ENCODE measurements around the gene RNF213.

The RNF213 gene

DNA sequence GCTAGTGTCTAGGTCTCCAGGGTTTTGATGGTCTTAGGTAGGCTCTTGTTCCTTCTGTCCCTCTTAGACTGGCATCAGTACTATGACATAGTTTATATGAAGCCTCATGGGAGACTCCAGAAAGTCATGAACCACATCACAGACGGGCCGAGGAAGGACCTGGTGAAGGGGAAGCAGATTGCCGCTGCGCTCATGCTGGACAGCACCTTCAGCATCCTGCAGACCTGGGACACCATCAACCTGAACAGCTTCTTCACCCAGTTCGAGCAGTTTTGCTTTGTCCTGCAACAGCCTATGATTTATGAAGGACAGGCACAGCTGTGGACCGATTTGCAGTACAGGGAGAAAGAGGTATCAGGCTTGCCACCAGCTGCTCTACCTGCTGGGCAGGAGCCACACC lies 34.0 kb downstream of the RNF213 start:
- Histone ChIP-seq H2BK120ac (ENCODE audit: low read depth, low read length) (no peak overlapping the region), H2BK15ac (ENCODE audit: low read depth, poor library complexity, severe bottlenecking) (no peak overlapping the region), H2BK5ac (ENCODE audit: low read depth, low read length, poor library complexity, severe bottlenecking) (no peak overlapping the region), H2AFZ (ENCODE audit: low read depth, low read length) (no peak overlapping the region), H4K8ac (ENCODE audit: low read length) (no peak overlapping the region), H2AK5ac (ENCODE audit: low read length, severe bottlenecking) (no peak overlapping the region), H3K9me3 (ENCODE audit: control insufficient read depth, low read length) (no peaks in the 10 kb centered on the region), H3K27me3 (ENCODE audit: control insufficient read depth in 1 of 2, insufficient read depth in 1 of 2, low read length in 2 of 2) (no peaks in the 10 kb centered on the region), H3K4me2 (ENCODE audit: low read length, poor library complexity, severe bottlenecking) (no peak overlapping the region), H3K27ac (ENCODE audit: low read length, poor library complexity, severe bottlenecking) (no peak overlapping the region), H4K91ac (ENCODE audit: low read length) (no peak overlapping the region), H3K14ac (ENCODE audit: low read length in 2 of 2) (no peak overlapping the region), H3K9ac (ENCODE audit: low read length) (no peak overlapping the region), H3K4me3 (ENCODE audit: insufficient read depth in 1 of 2, low read depth in 1 of 2, low read length in 2 of 2) (no peak overlapping the region), H3K23ac (ENCODE audit: low read length in 2 of 2) (no peak overlapping the region), H3K4me1 (ENCODE audit: control insufficient read depth, insufficient read depth, low read depth, low read length) (no peaks in the 10 kb centered on the region), H3K79me1 (replicated peaks; ENCODE audit: low read length, poor library complexity, severe bottlenecking) (peaks cover 2% of the 10 kb centered on the region), H3K18ac (ENCODE audit: low read depth in 1 of 2, low read length in 2 of 2) (no peak overlapping the region), H3K4ac (ENCODE audit: low read depth in 1 of 2, low read length in 2 of 2) (no peak overlapping the region), H2BK12ac (ENCODE audit: low read length in 2 of 2) (no peak overlapping the region), H3K36me3 (ENCODE audit: control insufficient read depth in 1 of 2, insufficient read depth in 2 of 2, low read depth in 1 of 2, low read length in 2 of 2) (peaks cover 76 to 90% of the 10 kb centered on the region in 2 experiments)
- DNase-seq: no peak
- WGBS: 91% methylated on average over 6 of the region's 6 CpGs

DNA sequence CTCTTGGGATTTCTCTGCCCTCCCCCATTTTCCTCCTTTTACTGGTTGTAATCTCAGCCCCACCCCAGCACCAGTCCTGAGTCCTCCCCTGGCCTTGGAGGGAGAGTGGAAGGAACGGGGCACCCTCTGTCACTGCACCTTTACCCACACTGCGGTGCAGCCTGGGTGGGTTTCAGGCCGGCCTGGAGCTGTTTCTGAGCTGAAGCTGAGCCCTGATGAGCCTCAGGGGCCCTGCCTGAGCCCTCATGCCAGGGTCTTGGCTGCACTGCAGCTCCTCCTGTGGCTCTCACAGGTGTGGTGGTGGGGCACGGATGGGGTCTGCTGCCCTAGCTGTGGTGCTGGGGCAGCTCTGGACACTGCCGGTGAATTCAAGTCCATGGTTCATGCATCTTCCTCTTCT lies 34.5 kb downstream of the RNF213 start:
- WGBS: 100% methylated on average over 5 of the region's 5 CpGs
- H2BK12ac ChIP-seq (ENCODE audit: low read length in 2 of 2): no peak overlapping the region
- no peak overlapping the region for H3K27ac ChIP-seq (ENCODE audit: low read length, poor library complexity, severe bottlenecking)
- H3K27me3 ChIP-seq (ENCODE audit: control insufficient read depth in 1 of 2, insufficient read depth in 1 of 2, low read length in 2 of 2): no peaks in the 10 kb centered on the region
- no peak overlapping the region for H2AK5ac ChIP-seq (ENCODE audit: low read length, severe bottlenecking)
- H3K23ac ChIP-seq (ENCODE audit: low read length in 2 of 2): no peak overlapping the region
- H4K91ac ChIP-seq (ENCODE audit: low read length): no peak overlapping the region
- no peak overlapping the region for H3K4me3 ChIP-seq (ENCODE audit: insufficient read depth in 1 of 2, low read depth in 1 of 2, low read length in 2 of 2)
- no peak overlapping the region for H2BK15ac ChIP-seq (ENCODE audit: low read depth, poor library complexity, severe bottlenecking)
- H3K79me1 ChIP-seq (replicated peaks; ENCODE audit: low read length, poor library complexity, severe bottlenecking): peaks cover 2% of the 10 kb centered on the region
- H3K4me2 ChIP-seq (ENCODE audit: low read length, poor library complexity, severe bottlenecking): no peak overlapping the region
- no peak overlapping the region for H3K4ac ChIP-seq (ENCODE audit: low read depth in 1 of 2, low read length in 2 of 2)
- H3K9me3 ChIP-seq (ENCODE audit: control insufficient read depth, low read length): no peaks in the 10 kb centered on the region
- no peak overlapping the region for H2AFZ ChIP-seq (ENCODE audit: low read depth, low read length)
- H3K18ac ChIP-seq (ENCODE audit: low read depth in 1 of 2, low read length in 2 of 2): peak overlapping the region in 1 of 2 experiments; percentile 41
- H3K4me1 ChIP-seq (ENCODE audit: control insufficient read depth, insufficient read depth, low read depth, low read length): no peaks in the 10 kb centered on the region
- H4K8ac ChIP-seq (ENCODE audit: low read length): no peak overlapping the region
- no peak overlapping the region for H2BK120ac ChIP-seq (ENCODE audit: low read depth, low read length)
- no peak overlapping the region for H3K14ac ChIP-seq (ENCODE audit: low read length in 2 of 2)
- H3K36me3 ChIP-seq (ENCODE audit: control insufficient read depth in 1 of 2, insufficient read depth in 2 of 2, low read depth in 1 of 2, low read length in 2 of 2): peaks cover 72 to 90% of the 10 kb centered on the region in 2 experiments
- no peak for DNase-seq
- H2BK5ac ChIP-seq (ENCODE audit: low read depth, low read length, poor library complexity, severe bottlenecking): no peak overlapping the region
- no peak overlapping the region for H3K9ac ChIP-seq (ENCODE audit: low read length)

DNA sequence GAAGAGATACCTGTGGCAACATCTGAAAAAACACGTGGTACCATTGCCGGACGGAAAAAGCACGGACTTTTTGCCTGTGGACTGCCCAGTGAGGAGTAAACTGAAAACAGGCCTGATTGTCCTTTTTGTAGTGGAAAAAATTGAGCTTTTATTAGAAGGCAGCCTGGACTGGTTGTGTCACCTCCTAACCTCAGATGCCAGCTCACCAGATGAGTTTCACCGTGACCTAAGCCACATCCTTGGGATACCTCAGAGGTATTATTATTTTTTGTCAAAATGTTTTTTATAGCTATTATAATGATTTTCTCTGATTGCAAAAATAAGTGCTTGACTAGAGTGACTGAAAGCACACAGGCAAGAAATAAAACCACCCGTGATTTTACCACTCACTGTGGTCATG lies 34.9 kb downstream of the RNF213 start:
- Histone ChIP-seq H2AK5ac (ENCODE audit: low read length, severe bottlenecking) (no peak overlapping the region), H2BK5ac (ENCODE audit: low read depth, low read length, poor library complexity, severe bottlenecking) (no peak overlapping the region), H3K14ac (ENCODE audit: low read length in 2 of 2) (no peak overlapping the region), H3K4ac (ENCODE audit: low read depth in 1 of 2, low read length in 2 of 2) (no peak overlapping the region), H3K36me3 (ENCODE audit: control insufficient read depth in 1 of 2, insufficient read depth in 2 of 2, low read depth in 1 of 2, low read length in 2 of 2) (peaks cover 72 to 90% of the 10 kb centered on the region in 2 experiments), H3K79me1 (replicated peaks; ENCODE audit: low read length, poor library complexity, severe bottlenecking) (peaks cover 2% of the 10 kb centered on the region), H3K4me1 (ENCODE audit: control insufficient read depth, insufficient read depth, low read depth, low read length) (no peaks in the 10 kb centered on the region), H4K8ac (ENCODE audit: low read length) (no peak overlapping the region), H4K91ac (ENCODE audit: low read length) (no peak overlapping the region), H3K27me3 (ENCODE audit: control insufficient read depth in 1 of 2, insufficient read depth in 1 of 2, low read length in 2 of 2) (no peaks in the 10 kb centered on the region), H2AFZ (ENCODE audit: low read depth, low read length) (no peak overlapping the region), H3K9me3 (ENCODE audit: control insufficient read depth, low read length) (no peaks in the 10 kb centered on the region), H2BK15ac (ENCODE audit: low read depth, poor library complexity, severe bottlenecking) (no peak overlapping the region), H3K4me2 (ENCODE audit: low read length, poor library complexity, severe bottlenecking) (no peak overlapping the region), H3K4me3 (ENCODE audit: insufficient read depth in 1 of 2, low read depth in 1 of 2, low read length in 2 of 2) (no peak overlapping the region), H3K23ac (ENCODE audit: low read length in 2 of 2) (no peak overlapping the region), H3K9ac (ENCODE audit: low read length) (no peak overlapping the region), H2BK12ac (ENCODE audit: low read length in 2 of 2) (no peak overlapping the region), H2BK120ac (ENCODE audit: low read depth, low read length) (no peak overlapping the region), H3K27ac (ENCODE audit: low read length, poor library complexity, severe bottlenecking) (no peak overlapping the region), H3K18ac (ENCODE audit: low read depth in 1 of 2, low read length in 2 of 2) (no peak overlapping the region)
- no peak for DNase-seq
- 96% methylated on average over 5 of the region's 6 CpGs for WGBS

DNA sequence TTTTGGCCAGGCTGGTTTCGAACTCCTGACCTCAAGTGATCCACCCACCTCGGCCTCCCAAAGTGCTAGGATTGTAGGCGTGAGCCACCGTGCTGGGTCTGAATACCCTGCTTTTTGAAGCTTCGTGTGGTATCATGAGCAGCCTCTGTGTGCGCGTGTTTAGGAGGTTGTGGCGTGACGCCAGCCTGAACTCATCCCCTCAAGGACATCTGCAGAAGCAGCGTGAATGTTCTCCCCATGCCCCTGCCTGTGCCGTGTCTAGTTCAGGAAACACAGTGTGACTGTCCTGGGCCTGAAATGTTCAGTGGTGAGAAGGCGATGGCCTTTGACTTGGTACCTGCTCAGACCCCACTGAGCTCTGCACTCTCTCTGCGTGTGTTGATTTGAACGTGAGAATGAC lies 35.6 kb downstream of the RNF213 start:
- H2AK5ac ChIP-seq (ENCODE audit: low read length, severe bottlenecking): no peak overlapping the region
- 99% methylated on average over 14 of the region's 14 CpGs for WGBS
- H2BK120ac ChIP-seq (ENCODE audit: low read depth, low read length): no peak overlapping the region
- peaks cover 69 to 90% of the 10 kb centered on the region in 2 experiments for H3K36me3 ChIP-seq (ENCODE audit: control insufficient read depth in 1 of 2, insufficient read depth in 2 of 2, low read depth in 1 of 2, low read length in 2 of 2)
- H3K4me2 ChIP-seq (ENCODE audit: low read length, poor library complexity, severe bottlenecking): no peak overlapping the region
- H3K27ac ChIP-seq (ENCODE audit: low read length, poor library complexity, severe bottlenecking): no peak overlapping the region
- H3K4me3 ChIP-seq (ENCODE audit: insufficient read depth in 1 of 2, low read depth in 1 of 2, low read length in 2 of 2): no peak overlapping the region
- H3K9me3 ChIP-seq (ENCODE audit: control insufficient read depth, low read length): no peaks in the 10 kb centered on the region
- no peak overlapping the region for H3K23ac ChIP-seq (ENCODE audit: low read length in 2 of 2)
- H3K4ac ChIP-seq (ENCODE audit: low read depth in 1 of 2, low read length in 2 of 2): no peak overlapping the region
- no peak overlapping the region for H2BK15ac ChIP-seq (ENCODE audit: low read depth, poor library complexity, severe bottlenecking)
- H3K27me3 ChIP-seq (ENCODE audit: control insufficient read depth in 1 of 2, insufficient read depth in 1 of 2, low read length in 2 of 2): no peaks in the 10 kb centered on the region
- H2BK5ac ChIP-seq (ENCODE audit: low read depth, low read length, poor library complexity, severe bottlenecking): no peak overlapping the region
- no peak overlapping the region for H3K14ac ChIP-seq (ENCODE audit: low read length in 2 of 2)
- H4K91ac ChIP-seq (ENCODE audit: low read length): no peak overlapping the region
- no peak overlapping the region for H3K9ac ChIP-seq (ENCODE audit: low read length)
- H3K4me1 ChIP-seq (ENCODE audit: control insufficient read depth, insufficient read depth, low read depth, low read length): no peaks in the 10 kb centered on the region
- no peak for DNase-seq
- no peak overlapping the region for H2AFZ ChIP-seq (ENCODE audit: low read depth, low read length)
- H3K79me1 ChIP-seq (replicated peaks; ENCODE audit: low read length, poor library complexity, severe bottlenecking): peaks cover 2% of the 10 kb centered on the region
- H3K18ac ChIP-seq (ENCODE audit: low read depth in 1 of 2, low read length in 2 of 2): no peak overlapping the region
- H2BK12ac ChIP-seq (ENCODE audit: low read length in 2 of 2): no peak overlapping the region
- no peak overlapping the region for H4K8ac ChIP-seq (ENCODE audit: low read length)
